HPDE6-E6E7 (cell line): ENCODE results near the gene OVCH1.
"Not testable (repeated sequence)": the region's sequence is repeated elsewhere in the genome, so short reads cannot be mapped to it uniquely, and the experiment has no call there.

Experiments used
- DNase-seq: peaks from one replicate; pipeline ENCODE4 v3.0.0; 2011; ENCODE audit warnings: missing footprints; ENCODE audit errors: extremely low spot score

OVCH1 gene

GRCh38 chr12:29403991-29404390 is 93.5 kb downstream of the OVCH1 start:
- DNase-seq: no peak

- no peak for DNase-seq
These were observed 95.0 kb downstream of the OVCH1 start for GRCh38 chr12:29402437-29402836.

GRCh38 chr12:29398495-29398894 is 99.0 kb downstream of the OVCH1 start:
- DNase-seq: no peak

GRCh38 chr12:29396774-29397173 is 100.7 kb downstream of the OVCH1 start:
- DNase-seq: no peak

GRCh38 chr12:29395356-29395755 is 102.1 kb downstream of the OVCH1 start:
- DNase-seq: no peak

GRCh38 chr12:29390419-29390818 is 107.1 kb downstream of the OVCH1 start:
- DNase-seq: not testable (repeated sequence)

GRCh38 chr12:29389295-29389919 is 108.1 kb downstream of the OVCH1 start:
- no peak for DNase-seq

- DNase-seq: not testable (repeated sequence)
These were observed 111.3 kb downstream of the OVCH1 start for GRCh38 chr12:29386084-29386680.

- not testable (repeated sequence) for DNase-seq
These were observed 112.3 kb downstream of the OVCH1 start for GRCh38 chr12:29385194-29385593.

- DNase-seq: no peak
These were observed 115.2 kb downstream of the OVCH1 start for GRCh38 chr12:29382251-29382650.

GRCh38 chr12:29380536-29381523 is 116.7 kb downstream of the OVCH1 start, which contains the start of gene ERGIC2:
ERGIC2 (minus strand) TSS chr12:29381172; CDS start chr12:29371633, 9,539 bp downstream.
- peak; percentile 94 for DNase-seq
